Gastrocnemius medialis (tissue), 4 donors: ENCODE data around the gene HFE. TPM values are rescaled to one million over a fixed set of nuclear protein-coding genes. Genes with fewer than 3 reads are reported as not detected.

Source experiments
- ATAC-seq, 2 donors: fragments of 150-250 bp; one replicate each; pipeline ENCODE4 v1.9.1; 2016
- DNase-seq, 2 donors: peaks; one replicate each; pipeline ENCODE4 v3.0.0-alpha.2; 2019
- H3K27ac ChIP-seq, 4 donors: fragments of 200-600 bp; sonication (generic); 1 replicate in 1 of 4; 2 replicates in 3 of 4; pipeline ENCODE4 v1.5.1; 2016 to 2018; ENCODE audit warnings: mild to moderate bottlenecking in 2 of 4, moderate library complexity in 1 of 4
- H3K27me3 ChIP-seq, 3 donors: fragments of 200-600 bp; sonication (generic) in 2 of 3; 1 replicate in 1 of 3; 2 replicates in 2 of 3; pipeline versions ENCODE4 v1.5.1 to v1.6.0; 2016 to 2019; ENCODE audit warnings: mild to moderate bottlenecking in 1 of 3, moderate library complexity in 1 of 3
- H3K36me3 ChIP-seq, 2 donors: fragments of 200-600 bp; sonication (generic) in 1 of 2; one replicate each; pipeline ENCODE4 v1.5.1; 2017 to 2018
- H3K4me1 ChIP-seq, 2 donors: fragments of 200-600 bp; sonication (generic) in 1 of 2; one replicate each; pipeline ENCODE4 v1.5.1; 2016 to 2017; ENCODE audit warnings: mild to moderate bottlenecking in 2 of 2
- H3K4me3 ChIP-seq, 4 donors: fragments of 200-600 bp; sonication (generic) in 3 of 4; 1 replicate in 1 of 4; 2 replicates in 3 of 4; pipeline ENCODE4 v1.5.1; 2016 to 2019; ENCODE audit warnings: mild to moderate bottlenecking in 2 of 4
- H3K9me3 ChIP-seq, 3 donors: fragments of 200-600 bp; sonication (generic) in 2 of 3; 1 replicate in 1 of 3; 2 replicates in 2 of 3; pipeline ENCODE4 v1.5.1; 2016 to 2019
- CTCF ChIP-seq, 5 experiments: fragments of 450-650 bp in 3 of 5; fragments of 200-600 bp in 2 of 5; sonication (generic) in 2 of 5; IDR thresholded peaks in 4 of 5; conservative IDR thresholded peaks in 1 of 5; 1 replicate in 4 of 5; 2 replicates in 1 of 5; pipeline ENCODE4 v1.5.1; 2016 to 2019; ENCODE audit warnings: antibody characterized with exemption in 5 of 5, mild to moderate bottlenecking in 3 of 5, moderate library complexity in 3 of 5
- POLR2A ChIP-seq, 2 donors: fragments of 450-650 bp; IDR thresholded peaks; one replicate each; pipeline ENCODE4 v1.6.1; 2017; ENCODE audit warnings: antibody characterized with exemption in 2 of 2, mild to moderate bottlenecking in 2 of 2, moderate library complexity in 2 of 2
- in situ Hi-C, 4 donors: fragments of 200-750 bp; cut with MboI; loops; one replicate each; pipeline versions ENCODE4 v1.15.0 to v1.8.0; 2017; ENCODE audit warnings: low sequenced_read_pairs in 4 of 4
- intact Hi-C: fragments of 100-400 bp; cut with DNase I; formaldehyde crosslinking; loops from one replicate; pipeline ENCODE4 v1.15.1; 2023; ENCODE audit warnings: low total_unique reads
- total RNA-seq, 4 donors: library from RNA; depleted of rRNA; stranded (reverse); fragments of >200 nt; gene quantifications; one replicate each; pipeline versions ENCODE4 v1.1.0 to v1.2.3, GENCODE V29; 2016

The HFE gene
- total RNA-seq, 4 donors from 2014 or later: 0.10 to 2.0 (median 1.6) TPM

- peak; percentile 96 to 98 for DNase-seq
- in situ Hi-C loops: loop anchor here in 2 of 4 donors (5.0 to 25.0 kb wide), 2 partner anchors 34 to 1014 kb away; a partner anchor contains a TSS
Observed at GRCh38 chr6:26122793-26123674, 35.8 kb downstream of the HFE start.

GRCh38 chr6:26123675-26123946, 36.4 kb downstream of the HFE start:
- in situ Hi-C loops (loop anchor here in 2 of 4 donors (5.0 to 25.0 kb wide), 2 partner anchors 34 to 1014 kb away; a partner anchor contains a TSS), intact Hi-C loops (loop anchor here (1.0 to 10.0 kb wide), 8 partner anchors 20 to 1715 kb away; partner anchors contain the start of gene HMGN4)
- Histone ChIP-seq H3K27me3 (no peaks in the 10 kb centered on the region), H3K27ac (peak overlapping the region; percentile 94 to 98 (median 95)), H3K9me3 (no peaks in the 10 kb centered on the region), H3K4me3 (peak overlapping the region; percentile 77 to 96 (median 90)), H3K4me1 (peaks cover 24 to 32% of the 10 kb centered on the region in 2 donors), H3K36me3 (peaks cover 0 to 14% of the 10 kb centered on the region in 2 donors)
- DNase-seq (no peak), ATAC-seq (no peak)
- TF ChIP-seq POLR2A (IDR thresholded peaks at IDR 0.05) (no peak), CTCF (IDR thresholded peaks at IDR 0.05 in 4 of 5, conservative IDR thresholded peaks at IDR 0.05 in 1 of 5) (no peak)

More at GRCh38 chr6:26122793-26123674, 35.8 kb downstream of the HFE start:
- TF ChIP-seq POLR2A (IDR thresholded peaks at IDR 0.05) (peak; percentile 43 to 47), CTCF (IDR thresholded peaks at IDR 0.05 in 4 of 5, conservative IDR thresholded peaks at IDR 0.05 in 1 of 5) (no peak)
- H3K36me3 ChIP-seq: peaks cover 0 to 9% of the 10 kb centered on the region in 2 donors
- H3K4me1 ChIP-seq: peaks cover 18 to 26% of the 10 kb centered on the region in 2 donors
- peak overlapping the region; percentile 94 to 98 (median 95) for H3K27ac ChIP-seq
- intact Hi-C loops: loop anchor here (1.0 to 10.0 kb wide), 8 partner anchors 20 to 1716 kb away; partner anchors contain the start of gene HMGN4
- H3K27me3 ChIP-seq: no peaks in the 10 kb centered on the region
- ATAC-seq: peak; percentile 84 to 85
- H3K4me3 ChIP-seq: peak overlapping the region; percentile 77 to 96 (median 90)
- no peaks in the 10 kb centered on the region for H3K9me3 ChIP-seq

- intact Hi-C loops: loop anchor here (1.0 to 10.0 kb wide), 9 partner anchors 21 to 1715 kb away; partner anchors contain the start of gene HMGN4
- in situ Hi-C loops: loop anchor here in 2 of 4 donors (5.0 to 25.0 kb wide), 2 partner anchors 33 to 1013 kb away; a partner anchor contains a TSS
- TF ChIP-seq CTCF (IDR thresholded peaks at IDR 0.05 in 4 of 5, conservative IDR thresholded peaks at IDR 0.05 in 1 of 5): no peak
- TF ChIP-seq POLR2A (IDR thresholded peaks at IDR 0.05): peak; percentile 96 to 98
Observed at GRCh38 chr6:26123947-26124780, 36.9 kb downstream of the HFE start.

More at GRCh38 chr6:26123947-26124780, 36.9 kb downstream of the HFE start:
- H3K27me3 ChIP-seq: no peaks in the 10 kb centered on the region
- DNase-seq (peak; percentile 85 to 87), ATAC-seq (peak; percentile 87 to 91)
- peaks cover 0 to 14% of the 10 kb centered on the region in 2 donors for H3K36me3 ChIP-seq
- peak overlapping the region; percentile 77 to 96 (median 90) for H3K4me3 ChIP-seq
- no peaks in the 10 kb centered on the region for H3K9me3 ChIP-seq
- H3K4me1 ChIP-seq: peaks cover 28 to 33% of the 10 kb centered on the region in 2 donors
- peak overlapping the region; percentile 94 to 98 (median 95) for H3K27ac ChIP-seq
